Measurements from ENCODE around the gene TAC3.
"Not testable (repeated sequence)": the region's sequence is repeated elsewhere in the genome, so short reads cannot be mapped to it uniquely, and the experiment has no call there.

DNA sequence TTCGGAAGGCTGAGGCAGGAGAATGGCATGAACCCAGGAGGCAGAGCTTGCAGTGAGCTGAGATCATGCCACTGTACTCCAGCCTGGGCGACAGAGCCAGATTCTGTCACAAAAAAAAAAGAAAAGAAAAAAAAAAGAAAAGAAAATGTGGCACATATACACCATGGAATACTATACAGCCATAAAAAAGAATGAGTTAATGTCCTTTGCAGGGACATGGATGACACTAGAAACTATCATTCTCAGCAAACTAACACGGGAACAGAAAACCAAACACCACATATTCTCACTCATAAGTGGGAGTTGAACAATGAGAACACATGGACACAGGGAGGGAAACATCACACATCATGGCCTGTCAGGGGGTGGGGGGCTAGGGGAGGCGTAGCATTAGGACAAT lies 39.0 kb downstream of the TAC3 start:
- TF ChIP-seq, protein P1, sequence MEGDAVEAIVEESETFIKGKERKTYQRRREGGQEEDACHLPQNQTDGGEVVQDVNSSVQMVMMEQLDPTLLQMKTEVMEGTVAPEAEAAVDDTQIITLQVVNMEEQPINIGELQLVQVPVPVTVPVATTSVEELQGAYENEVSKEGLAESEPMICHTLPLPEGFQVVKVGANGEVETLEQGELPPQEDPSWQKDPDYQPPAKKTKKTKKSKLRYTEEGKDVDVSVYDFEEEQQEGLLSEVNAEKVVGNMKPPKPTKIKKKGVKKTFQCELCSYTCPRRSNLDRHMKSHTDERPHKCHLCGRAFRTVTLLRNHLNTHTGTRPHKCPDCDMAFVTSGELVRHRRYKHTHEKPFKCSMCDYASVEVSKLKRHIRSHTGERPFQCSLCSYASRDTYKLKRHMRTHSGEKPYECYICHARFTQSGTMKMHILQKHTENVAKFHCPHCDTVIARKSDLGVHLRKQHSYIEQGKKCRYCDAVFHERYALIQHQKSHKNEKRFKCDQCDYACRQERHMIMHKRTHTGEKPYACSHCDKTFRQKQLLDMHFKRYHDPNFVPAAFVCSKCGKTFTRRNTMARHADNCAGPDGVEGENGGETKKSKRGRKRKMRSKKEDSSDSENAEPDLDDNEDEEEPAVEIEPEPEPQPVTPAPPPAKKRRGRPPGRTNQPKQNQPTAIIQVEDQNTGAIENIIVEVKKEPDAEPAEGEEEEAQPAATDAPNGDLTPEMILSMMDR (IDR thresholded peaks at IDR 0.05) = not testable (repeated sequence)
- TF ChIP-seq POLR2AphosphoS5 (IDR thresholded peaks at IDR 0.05); EP300 (IDR thresholded peaks at IDR 0.05); POLR2A (IDR thresholded peaks at IDR 0.05; ENCODE audit: low read depth): not testable (repeated sequence)
